PC-9 (cell line): Measurements from ENCODE around the gene DNAH2.

Experiments used
- EZH2 ChIP-seq: fragments of 200-600 bp; sonication (generic); IDR thresholded peaks from 2 replicates; pipeline ENCODE4 v1.8.0; 2017; ENCODE audit warnings: antibody characterized with exemption, low read depth
- TF ChIP-seq, protein P1 (sequence below): fragments of 200-600 bp; sonication (generic); conservative IDR thresholded peaks from 2 replicates; pipeline ENCODE4 v1.6.1; 2017; ENCODE audit warnings: mixed run types, antibody characterized with exemption, mild to moderate bottlenecking, moderate library complexity

DNA sequence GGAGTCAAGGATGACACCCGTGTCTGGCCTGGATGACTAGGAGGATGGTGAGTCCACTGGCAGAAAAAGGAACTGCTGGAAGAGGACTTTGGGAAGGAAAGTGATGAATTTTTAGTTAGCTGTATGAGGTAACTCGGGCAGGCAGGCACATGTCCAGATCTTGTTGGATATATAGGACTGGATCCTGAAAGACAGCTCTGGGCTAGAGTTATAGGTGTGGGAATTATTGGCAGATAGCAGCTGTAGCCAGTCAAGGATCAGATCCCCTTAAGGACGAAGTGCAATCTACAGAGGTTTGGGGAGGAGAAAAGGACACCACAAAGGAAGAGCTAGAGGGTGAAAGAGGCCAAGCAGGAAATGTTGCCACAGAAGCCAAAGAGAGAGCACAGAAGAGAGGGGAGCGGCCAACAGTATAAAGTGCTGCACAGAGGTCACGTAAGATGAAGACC lies 150.4 kb downstream of the DNAH2 start:
- TF ChIP-seq, protein P1, sequence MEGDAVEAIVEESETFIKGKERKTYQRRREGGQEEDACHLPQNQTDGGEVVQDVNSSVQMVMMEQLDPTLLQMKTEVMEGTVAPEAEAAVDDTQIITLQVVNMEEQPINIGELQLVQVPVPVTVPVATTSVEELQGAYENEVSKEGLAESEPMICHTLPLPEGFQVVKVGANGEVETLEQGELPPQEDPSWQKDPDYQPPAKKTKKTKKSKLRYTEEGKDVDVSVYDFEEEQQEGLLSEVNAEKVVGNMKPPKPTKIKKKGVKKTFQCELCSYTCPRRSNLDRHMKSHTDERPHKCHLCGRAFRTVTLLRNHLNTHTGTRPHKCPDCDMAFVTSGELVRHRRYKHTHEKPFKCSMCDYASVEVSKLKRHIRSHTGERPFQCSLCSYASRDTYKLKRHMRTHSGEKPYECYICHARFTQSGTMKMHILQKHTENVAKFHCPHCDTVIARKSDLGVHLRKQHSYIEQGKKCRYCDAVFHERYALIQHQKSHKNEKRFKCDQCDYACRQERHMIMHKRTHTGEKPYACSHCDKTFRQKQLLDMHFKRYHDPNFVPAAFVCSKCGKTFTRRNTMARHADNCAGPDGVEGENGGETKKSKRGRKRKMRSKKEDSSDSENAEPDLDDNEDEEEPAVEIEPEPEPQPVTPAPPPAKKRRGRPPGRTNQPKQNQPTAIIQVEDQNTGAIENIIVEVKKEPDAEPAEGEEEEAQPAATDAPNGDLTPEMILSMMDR, result no peak
- no peak for TF ChIP-seq EZH2
